K562 (cell line): ENCODE data around the gene KRT26. TPM values are rescaled to one million over a fixed set of nuclear protein-coding genes. Genes with fewer than 3 reads are reported as not detected.

Source experiments
- ETV1 ChIP-seq: fragments of 450-650 bp; conservative IDR thresholded peaks from 2 replicates; pipeline ENCODE4 v1.6.1; 2016; ENCODE audit warnings: missing genetic modification characterization, control low read depth, low read depth, missing compliant biosample characterization
- FOS ChIP-seq: IDR thresholded peaks from 3 replicates; pipeline ENCODE4 v1.6.1; 2011; ENCODE audit not compliant: insufficient read length; ENCODE audit errors: extremely low read depth
- KLF1 ChIP-seq: fragments of 450-650 bp; IDR thresholded peaks from 2 replicates; pipeline ENCODE4 v1.6.1; 2016; ENCODE audit warnings: missing genetic modification characterization, missing compliant biosample characterization
- L3MBTL2 ChIP-seq: fragments of 450-650 bp; IDR thresholded peaks from 2 replicates; pipeline ENCODE4 v1.6.1; 2016; ENCODE audit warnings: mild to moderate bottlenecking, moderate library complexity
- NR2F6 ChIP-seq: fragments of 450-650 bp; formaldehyde crosslinking; IDR thresholded peaks from 2 replicates; pipeline ENCODE4 v1.4.0; 2020; ENCODE audit warnings: mild to moderate bottlenecking
- NRF1 ChIP-seq, 2 experiments: fragments of 450-650 bp; IDR thresholded peaks in 1 of 2; conservative IDR thresholded peaks in 1 of 2; 2 replicates each; pipeline ENCODE4 v1.6.1; 2014; ENCODE audit warnings: mild to moderate bottlenecking in 2 of 2
- STAT5B ChIP-seq: fragments of 250-450 bp; sonication (Bioruptor Pico); IDR thresholded peaks from 2 replicates; pipeline ENCODE4 v1.8.0; 2021; ENCODE audit warnings: mild to moderate bottlenecking, inconsistent platforms
- YY1 ChIP-seq, 3 experiments: IDR thresholded peaks; 2 replicates each; pipeline ENCODE4 v1.6.1; 2011; ENCODE audit warnings: low read length in 2 of 3, mild to moderate bottlenecking in 2 of 3, moderate library complexity in 2 of 3, borderline replicate concordance in 1 of 3, control low read depth in 1 of 3, low read depth in 1 of 3; ENCODE audit not compliant: insufficient read depth in 3 of 3, insufficient replicate concordance in 2 of 3, control insufficient read depth in 1 of 3, insufficient read length in 1 of 3; ENCODE audit errors: extremely low read depth in 1 of 3
- ZNF232 ChIP-seq: sonication (generic); formaldehyde crosslinking; IDR thresholded peaks from 2 replicates; pipeline ENCODE4 v1.8.0; 2022; ENCODE audit warnings: mild to moderate bottlenecking, missing genetic modification reagents
- polyA plus RNA-seq, 8 experiments: library from polyadenylated mRNA; depleted of rRNA in 4 of 8; stranded (reverse) in 5 of 8; unstranded in 3 of 8; fragments of >200 nt; fragmentation: Nextera tagmentation in 2 of 8; fragmentation: Illumina TruSeq in 1 of 8; extraction: Ambion mirVana in 2 of 8; extraction: Trizol in 1 of 8; gene quantifications; 2 replicates each; pipeline versions ENCODE4 v1.2.1 to v1.2.3, GENCODE V29; 2011 to 2014; ENCODE audit warnings: inconsistent platforms in 1 of 8, missing spikeins in 1 of 8
- total RNA-seq, 7 experiments: library from RNA; depleted of rRNA in 6 of 7; stranded (reverse); fragments of >200 nt in 6 of 7; fragmentation: Illumina TruSeq in 2 of 7; extraction: Trizol in 2 of 7; gene quantifications; 2 replicates each; pipeline versions ENCODE4 v1.2.1 to v1.2.3, GENCODE V29; 2011 to 2021; ENCODE audit warnings: low replicate concordance in 1 of 7
- TF ChIP-seq, protein P1 (sequence below): fragments of 450-650 bp; IDR thresholded peaks from 2 replicates; pipeline ENCODE4 v1.6.1; 2016; ENCODE audit warnings: mild to moderate bottlenecking, moderate library complexity
- TF ChIP-seq, protein P2 (sequence below): fragments of 250-450 bp; sonication (Bioruptor Pico); IDR thresholded peaks from 2 replicates; pipeline ENCODE4 v1.4.0; 2020; ENCODE audit warnings: mild to moderate bottlenecking, moderate library complexity, borderline replicate concordance

Gene KRT26
- total and polyA plus RNA-seq, 9 of the 15 experiments (the other 6 are each of a cell fraction or from before 2014, with no cell fraction given), result not detected

DNA sequence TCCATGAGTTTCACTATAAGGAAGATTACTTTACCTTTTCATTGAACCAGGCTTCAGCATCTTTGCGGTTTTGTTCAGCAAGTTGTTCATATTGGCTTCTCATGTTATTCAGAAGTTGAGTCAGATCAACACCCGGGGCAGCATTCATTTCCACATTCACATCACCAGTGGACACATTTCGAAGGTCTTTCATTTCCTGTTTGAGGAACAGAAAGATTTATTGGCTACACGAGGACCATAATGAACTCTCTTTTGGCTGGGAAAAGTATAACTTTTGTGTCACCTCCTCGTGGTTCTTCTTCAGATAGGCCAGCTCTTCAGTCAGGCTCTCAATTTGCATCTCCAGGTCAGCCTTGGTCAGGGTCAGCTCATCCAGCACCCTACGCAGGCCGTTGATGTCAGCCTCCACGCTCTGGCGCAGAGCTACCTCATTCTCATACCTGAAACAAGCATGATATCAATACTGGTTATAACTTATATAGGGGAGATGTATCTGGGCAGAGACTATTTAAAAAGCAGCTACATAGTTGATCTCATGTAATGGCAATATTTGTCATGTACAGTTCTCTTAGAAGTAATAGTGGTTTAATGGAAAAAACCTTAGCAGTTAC lies 48.3 kb upstream of the KRT26 start (continued):
- TF ChIP-seq YY1 (IDR thresholded peaks at IDR 0.05; ENCODE audit: borderline replicate concordance in 1 of 3, control insufficient read depth in 1 of 3, extremely low read depth in 1 of 3, insufficient read depth in 3 of 3, insufficient read length in 1 of 3, insufficient replicate concordance in 2 of 3, low read depth in 1 of 3, low read length in 2 of 3) (peak in 1 of 3 experiments; percentile 20), NR2F6 (CRISPR knock-in tag) (no peak), L3MBTL2 (peak; percentile 51; the same call in 1 of the 2 replicates), KLF1 (tag) (no peak), NRF1 (conservative IDR thresholded peaks at IDR 0.05 in 1 of 2, IDR thresholded peaks at IDR 0.05 in 1 of 2) (peak; percentile 63; a peak in 3 of 4 replicates), FOS (no peak), ETV1 (peak; percentile 32), STAT5B (CRISPR knock-in tag) (no peak), ZNF232 (CRISPR knock-in tag) (no peak)
- TF ChIP-seq, protein P1, sequence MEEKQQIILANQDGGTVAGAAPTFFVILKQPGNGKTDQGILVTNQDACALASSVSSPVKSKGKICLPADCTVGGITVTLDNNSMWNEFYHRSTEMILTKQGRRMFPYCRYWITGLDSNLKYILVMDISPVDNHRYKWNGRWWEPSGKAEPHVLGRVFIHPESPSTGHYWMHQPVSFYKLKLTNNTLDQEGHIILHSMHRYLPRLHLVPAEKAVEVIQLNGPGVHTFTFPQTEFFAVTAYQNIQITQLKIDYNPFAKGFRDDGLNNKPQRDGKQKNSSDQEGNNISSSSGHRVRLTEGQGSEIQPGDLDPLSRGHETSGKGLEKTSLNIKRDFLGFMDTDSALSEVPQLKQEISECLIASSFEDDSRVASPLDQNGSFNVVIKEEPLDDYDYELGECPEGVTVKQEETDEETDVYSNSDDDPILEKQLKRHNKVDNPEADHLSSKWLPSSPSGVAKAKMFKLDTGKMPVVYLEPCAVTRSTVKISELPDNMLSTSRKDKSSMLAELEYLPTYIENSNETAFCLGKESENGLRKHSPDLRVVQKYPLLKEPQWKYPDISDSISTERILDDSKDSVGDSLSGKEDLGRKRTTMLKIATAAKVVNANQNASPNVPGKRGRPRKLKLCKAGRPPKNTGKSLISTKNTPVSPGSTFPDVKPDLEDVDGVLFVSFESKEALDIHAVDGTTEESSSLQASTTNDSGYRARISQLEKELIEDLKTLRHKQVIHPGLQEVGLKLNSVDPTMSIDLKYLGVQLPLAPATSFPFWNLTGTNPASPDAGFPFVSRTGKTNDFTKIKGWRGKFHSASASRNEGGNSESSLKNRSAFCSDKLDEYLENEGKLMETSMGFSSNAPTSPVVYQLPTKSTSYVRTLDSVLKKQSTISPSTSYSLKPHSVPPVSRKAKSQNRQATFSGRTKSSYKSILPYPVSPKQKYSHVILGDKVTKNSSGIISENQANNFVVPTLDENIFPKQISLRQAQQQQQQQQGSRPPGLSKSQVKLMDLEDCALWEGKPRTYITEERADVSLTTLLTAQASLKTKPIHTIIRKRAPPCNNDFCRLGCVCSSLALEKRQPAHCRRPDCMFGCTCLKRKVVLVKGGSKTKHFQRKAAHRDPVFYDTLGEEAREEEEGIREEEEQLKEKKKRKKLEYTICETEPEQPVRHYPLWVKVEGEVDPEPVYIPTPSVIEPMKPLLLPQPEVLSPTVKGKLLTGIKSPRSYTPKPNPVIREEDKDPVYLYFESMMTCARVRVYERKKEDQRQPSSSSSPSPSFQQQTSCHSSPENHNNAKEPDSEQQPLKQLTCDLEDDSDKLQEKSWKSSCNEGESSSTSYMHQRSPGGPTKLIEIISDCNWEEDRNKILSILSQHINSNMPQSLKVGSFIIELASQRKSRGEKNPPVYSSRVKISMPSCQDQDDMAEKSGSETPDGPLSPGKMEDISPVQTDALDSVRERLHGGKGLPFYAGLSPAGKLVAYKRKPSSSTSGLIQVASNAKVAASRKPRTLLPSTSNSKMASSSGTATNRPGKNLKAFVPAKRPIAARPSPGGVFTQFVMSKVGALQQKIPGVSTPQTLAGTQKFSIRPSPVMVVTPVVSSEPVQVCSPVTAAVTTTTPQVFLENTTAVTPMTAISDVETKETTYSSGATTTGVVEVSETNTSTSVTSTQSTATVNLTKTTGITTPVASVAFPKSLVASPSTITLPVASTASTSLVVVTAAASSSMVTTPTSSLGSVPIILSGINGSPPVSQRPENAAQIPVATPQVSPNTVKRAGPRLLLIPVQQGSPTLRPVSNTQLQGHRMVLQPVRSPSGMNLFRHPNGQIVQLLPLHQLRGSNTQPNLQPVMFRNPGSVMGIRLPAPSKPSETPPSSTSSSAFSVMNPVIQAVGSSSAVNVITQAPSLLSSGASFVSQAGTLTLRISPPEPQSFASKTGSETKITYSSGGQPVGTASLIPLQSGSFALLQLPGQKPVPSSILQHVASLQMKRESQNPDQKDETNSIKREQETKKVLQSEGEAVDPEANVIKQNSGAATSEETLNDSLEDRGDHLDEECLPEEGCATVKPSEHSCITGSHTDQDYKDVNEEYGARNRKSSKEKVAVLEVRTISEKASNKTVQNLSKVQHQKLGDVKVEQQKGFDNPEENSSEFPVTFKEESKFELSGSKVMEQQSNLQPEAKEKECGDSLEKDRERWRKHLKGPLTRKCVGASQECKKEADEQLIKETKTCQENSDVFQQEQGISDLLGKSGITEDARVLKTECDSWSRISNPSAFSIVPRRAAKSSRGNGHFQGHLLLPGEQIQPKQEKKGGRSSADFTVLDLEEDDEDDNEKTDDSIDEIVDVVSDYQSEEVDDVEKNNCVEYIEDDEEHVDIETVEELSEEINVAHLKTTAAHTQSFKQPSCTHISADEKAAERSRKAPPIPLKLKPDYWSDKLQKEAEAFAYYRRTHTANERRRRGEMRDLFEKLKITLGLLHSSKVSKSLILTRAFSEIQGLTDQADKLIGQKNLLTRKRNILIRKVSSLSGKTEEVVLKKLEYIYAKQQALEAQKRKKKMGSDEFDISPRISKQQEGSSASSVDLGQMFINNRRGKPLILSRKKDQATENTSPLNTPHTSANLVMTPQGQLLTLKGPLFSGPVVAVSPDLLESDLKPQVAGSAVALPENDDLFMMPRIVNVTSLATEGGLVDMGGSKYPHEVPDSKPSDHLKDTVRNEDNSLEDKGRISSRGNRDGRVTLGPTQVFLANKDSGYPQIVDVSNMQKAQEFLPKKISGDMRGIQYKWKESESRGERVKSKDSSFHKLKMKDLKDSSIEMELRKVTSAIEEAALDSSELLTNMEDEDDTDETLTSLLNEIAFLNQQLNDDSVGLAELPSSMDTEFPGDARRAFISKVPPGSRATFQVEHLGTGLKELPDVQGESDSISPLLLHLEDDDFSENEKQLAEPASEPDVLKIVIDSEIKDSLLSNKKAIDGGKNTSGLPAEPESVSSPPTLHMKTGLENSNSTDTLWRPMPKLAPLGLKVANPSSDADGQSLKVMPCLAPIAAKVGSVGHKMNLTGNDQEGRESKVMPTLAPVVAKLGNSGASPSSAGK, result peak; percentile 32; the same call in 1 of the 2 replicates
- TF ChIP-seq, protein P2, sequence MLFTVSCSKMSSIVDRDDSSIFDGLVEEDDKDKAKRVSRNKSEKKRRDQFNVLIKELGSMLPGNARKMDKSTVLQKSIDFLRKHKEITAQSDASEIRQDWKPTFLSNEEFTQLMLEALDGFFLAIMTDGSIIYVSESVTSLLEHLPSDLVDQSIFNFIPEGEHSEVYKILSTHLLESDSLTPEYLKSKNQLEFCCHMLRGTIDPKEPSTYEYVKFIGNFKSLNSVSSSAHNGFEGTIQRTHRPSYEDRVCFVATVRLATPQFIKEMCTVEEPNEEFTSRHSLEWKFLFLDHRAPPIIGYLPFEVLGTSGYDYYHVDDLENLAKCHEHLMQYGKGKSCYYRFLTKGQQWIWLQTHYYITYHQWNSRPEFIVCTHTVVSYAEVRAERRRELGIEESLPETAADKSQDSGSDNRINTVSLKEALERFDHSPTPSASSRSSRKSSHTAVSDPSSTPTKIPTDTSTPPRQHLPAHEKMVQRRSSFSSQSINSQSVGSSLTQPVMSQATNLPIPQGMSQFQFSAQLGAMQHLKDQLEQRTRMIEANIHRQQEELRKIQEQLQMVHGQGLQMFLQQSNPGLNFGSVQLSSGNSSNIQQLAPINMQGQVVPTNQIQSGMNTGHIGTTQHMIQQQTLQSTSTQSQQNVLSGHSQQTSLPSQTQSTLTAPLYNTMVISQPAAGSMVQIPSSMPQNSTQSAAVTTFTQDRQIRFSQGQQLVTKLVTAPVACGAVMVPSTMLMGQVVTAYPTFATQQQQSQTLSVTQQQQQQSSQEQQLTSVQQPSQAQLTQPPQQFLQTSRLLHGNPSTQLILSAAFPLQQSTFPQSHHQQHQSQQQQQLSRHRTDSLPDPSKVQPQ, result no peak
